ENCODE measurements around the gene OR1N1.

DNA sequence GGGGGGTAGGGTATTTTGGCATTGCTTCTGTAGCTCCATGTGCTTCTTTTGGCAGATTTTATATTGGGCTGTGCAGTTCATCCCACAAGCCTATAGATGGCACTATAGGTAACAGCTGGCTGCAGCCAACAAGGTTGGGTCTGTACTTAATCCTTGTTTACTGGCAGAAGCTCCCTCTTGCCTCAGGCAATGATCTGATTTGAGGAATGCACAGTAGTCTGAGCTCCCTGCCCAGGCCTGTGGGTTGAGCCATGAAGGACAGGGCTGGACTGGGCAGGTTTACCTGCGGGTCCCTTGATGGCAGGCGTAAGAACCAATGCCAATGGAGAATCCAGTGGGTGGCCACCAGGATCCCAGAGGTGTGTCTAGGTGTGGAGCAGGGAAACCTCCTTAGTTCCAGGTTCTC, 28.2 kb downstream of the OR1N1 start:
- TF ChIP-seq, protein P1, sequence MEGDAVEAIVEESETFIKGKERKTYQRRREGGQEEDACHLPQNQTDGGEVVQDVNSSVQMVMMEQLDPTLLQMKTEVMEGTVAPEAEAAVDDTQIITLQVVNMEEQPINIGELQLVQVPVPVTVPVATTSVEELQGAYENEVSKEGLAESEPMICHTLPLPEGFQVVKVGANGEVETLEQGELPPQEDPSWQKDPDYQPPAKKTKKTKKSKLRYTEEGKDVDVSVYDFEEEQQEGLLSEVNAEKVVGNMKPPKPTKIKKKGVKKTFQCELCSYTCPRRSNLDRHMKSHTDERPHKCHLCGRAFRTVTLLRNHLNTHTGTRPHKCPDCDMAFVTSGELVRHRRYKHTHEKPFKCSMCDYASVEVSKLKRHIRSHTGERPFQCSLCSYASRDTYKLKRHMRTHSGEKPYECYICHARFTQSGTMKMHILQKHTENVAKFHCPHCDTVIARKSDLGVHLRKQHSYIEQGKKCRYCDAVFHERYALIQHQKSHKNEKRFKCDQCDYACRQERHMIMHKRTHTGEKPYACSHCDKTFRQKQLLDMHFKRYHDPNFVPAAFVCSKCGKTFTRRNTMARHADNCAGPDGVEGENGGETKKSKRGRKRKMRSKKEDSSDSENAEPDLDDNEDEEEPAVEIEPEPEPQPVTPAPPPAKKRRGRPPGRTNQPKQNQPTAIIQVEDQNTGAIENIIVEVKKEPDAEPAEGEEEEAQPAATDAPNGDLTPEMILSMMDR (IDR thresholded peaks at IDR 0.05), result no peak
- no peak for TF ChIP-seq POLR2A (IDR thresholded peaks at IDR 0.05)
